Progenitor cell of endocrine pancreas (in vitro differentiated cells): Measurements from ENCODE around the gene ASB1. TPM values are rescaled to one million over a fixed set of nuclear protein-coding genes. Genes with fewer than 3 reads are reported as not detected.

Experiments used
- DNase-seq: peaks from one replicate; pipeline ENCODE4 v3.0.0; 2021; ENCODE audit warnings: low spot score; ENCODE audit not compliant: unreplicated experiment
- H3K27ac Mint-ChIP-seq: 2 replicates; pipeline ENCODE4 v1.8.0; 2021; ENCODE audit warnings: mild to moderate bottlenecking, moderate library complexity, mixed read lengths
- H3K27me3 Mint-ChIP-seq: 2 replicates; pipeline ENCODE4 v1.8.0; 2021; ENCODE audit warnings: mixed read lengths
- H3K36me3 Mint-ChIP-seq: 2 replicates; pipeline ENCODE4 v1.8.0; 2022; ENCODE audit warnings: mixed read lengths; ENCODE audit not compliant: insufficient read depth
- H3K4me1 Mint-ChIP-seq: 2 replicates; pipeline ENCODE4 v1.8.0; 2021; ENCODE audit warnings: low read depth, mixed read lengths
- H3K4me3 Mint-ChIP-seq: 2 replicates; pipeline ENCODE4 v1.8.0; 2021; ENCODE audit warnings: low read depth, mild to moderate bottlenecking, moderate library complexity, mixed read lengths
- H3K9me3 Mint-ChIP-seq: 2 replicates; pipeline ENCODE4 v1.8.0; 2021; ENCODE audit warnings: low read depth, mixed read lengths
- total RNA-seq: library from RNA; stranded (reverse); gene quantifications from 2 replicates; pipeline ENCODE4 v1.2.1, GENCODE V29; 2021
- TF ChIP-seq, protein P1 (sequence below): fragments of 200-600 bp; sonication (generic); IDR thresholded peaks from one replicate; pipeline ENCODE4 v1.5.0; 2021; ENCODE audit warnings: antibody characterized with exemption, mild to moderate bottlenecking; ENCODE audit not compliant: unreplicated experiment

Gene ASB1
- total RNA-seq, 1 donor from 2014 or later = 46.8 TPM

DNA sequence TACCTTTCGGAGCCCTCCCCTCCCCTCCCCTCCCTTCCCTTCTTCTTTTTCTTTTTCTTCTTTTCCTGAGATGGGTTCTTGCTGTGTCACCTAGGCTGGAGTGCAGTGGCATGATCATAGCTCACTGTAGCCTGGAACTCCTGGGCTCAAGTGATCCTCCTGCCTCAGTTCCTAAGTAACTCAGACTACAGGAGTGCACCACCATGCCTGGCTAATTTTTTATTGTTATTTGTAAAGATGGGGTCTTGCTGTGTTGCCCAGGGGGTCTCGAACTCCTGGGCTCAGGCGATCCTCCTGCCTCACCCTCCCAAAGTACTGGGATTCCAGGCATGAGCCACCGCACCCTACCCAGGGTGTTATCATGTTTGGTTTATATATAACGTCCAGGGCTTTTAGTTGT is 66.7 kb downstream of the ASB1 start:
- Mint-ChIP-seq H3K4me1 (no peaks in the 10 kb centered on the region), H3K4me3 (no peak overlapping the region), H3K9me3 (no peaks in the 10 kb centered on the region), H3K36me3 (no peaks in the 10 kb centered on the region), H3K27ac (no peak overlapping the region), H3K27me3 (peaks cover 5% of the 10 kb centered on the region)
- TF ChIP-seq, protein P1, sequence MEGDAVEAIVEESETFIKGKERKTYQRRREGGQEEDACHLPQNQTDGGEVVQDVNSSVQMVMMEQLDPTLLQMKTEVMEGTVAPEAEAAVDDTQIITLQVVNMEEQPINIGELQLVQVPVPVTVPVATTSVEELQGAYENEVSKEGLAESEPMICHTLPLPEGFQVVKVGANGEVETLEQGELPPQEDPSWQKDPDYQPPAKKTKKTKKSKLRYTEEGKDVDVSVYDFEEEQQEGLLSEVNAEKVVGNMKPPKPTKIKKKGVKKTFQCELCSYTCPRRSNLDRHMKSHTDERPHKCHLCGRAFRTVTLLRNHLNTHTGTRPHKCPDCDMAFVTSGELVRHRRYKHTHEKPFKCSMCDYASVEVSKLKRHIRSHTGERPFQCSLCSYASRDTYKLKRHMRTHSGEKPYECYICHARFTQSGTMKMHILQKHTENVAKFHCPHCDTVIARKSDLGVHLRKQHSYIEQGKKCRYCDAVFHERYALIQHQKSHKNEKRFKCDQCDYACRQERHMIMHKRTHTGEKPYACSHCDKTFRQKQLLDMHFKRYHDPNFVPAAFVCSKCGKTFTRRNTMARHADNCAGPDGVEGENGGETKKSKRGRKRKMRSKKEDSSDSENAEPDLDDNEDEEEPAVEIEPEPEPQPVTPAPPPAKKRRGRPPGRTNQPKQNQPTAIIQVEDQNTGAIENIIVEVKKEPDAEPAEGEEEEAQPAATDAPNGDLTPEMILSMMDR = no peak
- no peak for DNase-seq

- Mint-ChIP-seq H3K9me3 (no peaks in the 10 kb centered on the region), H3K27me3 (peaks cover 5% of the 10 kb centered on the region)
- DNase-seq = no peak
Observed at GRCh38 chr2:238493880-238494572, 67.3 kb downstream of the ASB1 start.

GRCh38 chr2:238494573-238494961 is 67.8 kb downstream of the ASB1 start:
- H3K36me3 Mint-ChIP-seq = no peaks in the 10 kb centered on the region
- DNase-seq = no peak
- H3K27me3 Mint-ChIP-seq = peaks cover 5% of the 10 kb centered on the region
- no peaks in the 10 kb centered on the region for H3K9me3 Mint-ChIP-seq
- no peak overlapping the region for H3K27ac Mint-ChIP-seq
- H3K4me1 Mint-ChIP-seq = no peaks in the 10 kb centered on the region
- TF ChIP-seq, protein P1 = no peak
- H3K4me3 Mint-ChIP-seq = no peak overlapping the region

More at GRCh38 chr2:238493880-238494572, 67.3 kb downstream of the ASB1 start:
- H3K4me1 Mint-ChIP-seq = no peaks in the 10 kb centered on the region
- H3K27ac Mint-ChIP-seq = no peak overlapping the region
- H3K4me3 Mint-ChIP-seq = no peak overlapping the region
- TF ChIP-seq, protein P1 = no peak
- no peaks in the 10 kb centered on the region for H3K36me3 Mint-ChIP-seq

DNA sequence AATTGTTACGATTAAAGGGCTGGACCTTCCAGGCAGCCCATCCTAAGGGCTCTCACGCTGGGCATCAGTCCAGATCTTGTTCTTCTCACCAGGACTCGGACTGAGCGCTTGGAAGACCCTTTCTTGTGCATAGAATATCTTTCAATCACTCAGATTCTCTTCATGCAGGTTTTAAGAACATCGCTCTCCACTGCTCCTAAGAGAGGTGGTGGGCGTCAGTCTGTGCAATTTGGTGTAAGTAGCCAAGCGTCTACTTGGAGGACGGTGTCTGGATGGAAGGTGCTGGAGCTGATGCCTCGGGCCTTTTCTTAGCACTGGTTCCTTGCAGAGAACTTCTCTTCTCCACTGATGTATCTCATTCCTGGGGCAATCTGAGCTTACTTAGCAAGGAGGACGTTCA is 68.7 kb downstream of the ASB1 start:
- H3K9me3 Mint-ChIP-seq = no peaks in the 10 kb centered on the region
- DNase-seq = no peak
- no peak overlapping the region for H3K27ac Mint-ChIP-seq
- H3K36me3 Mint-ChIP-seq = no peaks in the 10 kb centered on the region
- peaks cover 5% of the 10 kb centered on the region for H3K27me3 Mint-ChIP-seq
- TF ChIP-seq, protein P1 = no peak
- H3K4me1 Mint-ChIP-seq = no peaks in the 10 kb centered on the region
- no peak overlapping the region for H3K4me3 Mint-ChIP-seq

- no peak for DNase-seq
- TF ChIP-seq, protein P1 = no peak
- H3K4me1 Mint-ChIP-seq = no peaks in the 10 kb centered on the region
- H3K27ac Mint-ChIP-seq = no peak overlapping the region
- no peaks in the 10 kb centered on the region for H3K36me3 Mint-ChIP-seq
- no peak overlapping the region for H3K4me3 Mint-ChIP-seq
- no peaks in the 10 kb centered on the region for H3K9me3 Mint-ChIP-seq
- peaks cover 5% of the 10 kb centered on the region for H3K27me3 Mint-ChIP-seq
Observed at GRCh38 chr2:238496756-238497609, 70.3 kb downstream of the ASB1 start.
